Choroid plexus epithelial cell (primary cell): Measurements from ENCODE around the gene VIPR1.

Experiments
- DNase-seq: peaks from one replicate; pipeline ENCODE4 v3.0.0-alpha.2; 2010; ENCODE audit warnings: low read depth
- H3K4me3 ChIP-seq: 2 replicates; pipeline ENCODE4 v1.5.1; 2011; ENCODE audit warnings: low read depth, mild to moderate bottlenecking, control low read depth, low read length, moderate library complexity
- TF ChIP-seq, protein P1 (sequence below): conservative IDR thresholded peaks from 2 replicates; pipeline ENCODE4 v1.5.1; 2011; ENCODE audit warnings: low read depth, mild to moderate bottlenecking, control low read depth, inconsistent platforms, low read length, moderate library complexity

VIPR1 gene

GRCh38 chr3:42473083-42473932 is 29.1 kb upstream of the VIPR1 start:
- no peak overlapping the region for H3K4me3 ChIP-seq
- peak; percentile 42 for DNase-seq
- TF ChIP-seq, protein P1, sequence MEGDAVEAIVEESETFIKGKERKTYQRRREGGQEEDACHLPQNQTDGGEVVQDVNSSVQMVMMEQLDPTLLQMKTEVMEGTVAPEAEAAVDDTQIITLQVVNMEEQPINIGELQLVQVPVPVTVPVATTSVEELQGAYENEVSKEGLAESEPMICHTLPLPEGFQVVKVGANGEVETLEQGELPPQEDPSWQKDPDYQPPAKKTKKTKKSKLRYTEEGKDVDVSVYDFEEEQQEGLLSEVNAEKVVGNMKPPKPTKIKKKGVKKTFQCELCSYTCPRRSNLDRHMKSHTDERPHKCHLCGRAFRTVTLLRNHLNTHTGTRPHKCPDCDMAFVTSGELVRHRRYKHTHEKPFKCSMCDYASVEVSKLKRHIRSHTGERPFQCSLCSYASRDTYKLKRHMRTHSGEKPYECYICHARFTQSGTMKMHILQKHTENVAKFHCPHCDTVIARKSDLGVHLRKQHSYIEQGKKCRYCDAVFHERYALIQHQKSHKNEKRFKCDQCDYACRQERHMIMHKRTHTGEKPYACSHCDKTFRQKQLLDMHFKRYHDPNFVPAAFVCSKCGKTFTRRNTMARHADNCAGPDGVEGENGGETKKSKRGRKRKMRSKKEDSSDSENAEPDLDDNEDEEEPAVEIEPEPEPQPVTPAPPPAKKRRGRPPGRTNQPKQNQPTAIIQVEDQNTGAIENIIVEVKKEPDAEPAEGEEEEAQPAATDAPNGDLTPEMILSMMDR, result no peak

GRCh38 chr3:42476225-42477125 is 26.0 kb upstream of the VIPR1 start:
- TF ChIP-seq, protein P1, result no peak
- DNase-seq, result no peak
- H3K4me3 ChIP-seq, result no peak overlapping the region

DNA sequence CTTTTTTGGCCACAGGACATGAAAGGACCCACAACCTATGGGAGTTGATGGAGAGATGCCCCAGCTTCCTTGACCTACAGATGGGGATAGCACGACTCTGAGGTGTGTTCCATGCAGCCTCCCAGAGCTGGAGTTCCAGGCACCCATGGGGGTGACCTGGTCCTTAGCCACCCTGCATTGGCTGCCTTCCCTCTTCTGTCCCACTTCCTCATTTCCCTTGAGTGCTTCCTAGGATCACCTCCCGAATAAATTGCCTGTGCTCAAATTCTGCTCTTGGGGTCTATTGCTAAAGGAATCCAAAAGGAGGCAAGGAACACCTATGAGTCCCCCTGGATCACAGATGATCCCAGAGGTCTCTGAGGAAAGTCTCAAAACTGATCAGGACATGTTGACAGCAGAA is 24.7 kb upstream of the VIPR1 start:
- no peak for DNase-seq
- H3K4me3 ChIP-seq, result no peak overlapping the region
- TF ChIP-seq, protein P1, result no peak

DNA sequence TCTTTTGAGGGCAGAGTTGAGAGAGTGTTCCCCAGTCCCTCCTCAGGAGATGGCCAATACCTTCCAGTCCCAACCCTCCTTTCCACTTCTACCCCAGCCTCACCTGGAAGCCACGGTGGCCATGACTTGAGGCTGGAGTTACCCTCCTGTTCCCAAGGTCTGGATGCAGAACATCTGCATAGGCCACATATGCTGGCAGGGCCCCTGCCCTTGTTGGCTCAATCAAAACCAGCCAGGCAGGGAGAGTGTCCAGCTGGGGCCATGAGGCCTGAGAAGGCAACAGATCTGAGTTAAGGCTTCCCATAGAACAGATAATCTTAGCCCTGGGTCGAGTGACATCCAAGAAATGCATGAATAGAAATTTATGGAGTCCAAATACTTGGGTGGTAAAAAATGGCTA is 23.6 kb upstream of the VIPR1 start:
- H3K4me3 ChIP-seq, result no peak overlapping the region
- TF ChIP-seq, protein P1, result no peak
- no peak for DNase-seq

DNA sequence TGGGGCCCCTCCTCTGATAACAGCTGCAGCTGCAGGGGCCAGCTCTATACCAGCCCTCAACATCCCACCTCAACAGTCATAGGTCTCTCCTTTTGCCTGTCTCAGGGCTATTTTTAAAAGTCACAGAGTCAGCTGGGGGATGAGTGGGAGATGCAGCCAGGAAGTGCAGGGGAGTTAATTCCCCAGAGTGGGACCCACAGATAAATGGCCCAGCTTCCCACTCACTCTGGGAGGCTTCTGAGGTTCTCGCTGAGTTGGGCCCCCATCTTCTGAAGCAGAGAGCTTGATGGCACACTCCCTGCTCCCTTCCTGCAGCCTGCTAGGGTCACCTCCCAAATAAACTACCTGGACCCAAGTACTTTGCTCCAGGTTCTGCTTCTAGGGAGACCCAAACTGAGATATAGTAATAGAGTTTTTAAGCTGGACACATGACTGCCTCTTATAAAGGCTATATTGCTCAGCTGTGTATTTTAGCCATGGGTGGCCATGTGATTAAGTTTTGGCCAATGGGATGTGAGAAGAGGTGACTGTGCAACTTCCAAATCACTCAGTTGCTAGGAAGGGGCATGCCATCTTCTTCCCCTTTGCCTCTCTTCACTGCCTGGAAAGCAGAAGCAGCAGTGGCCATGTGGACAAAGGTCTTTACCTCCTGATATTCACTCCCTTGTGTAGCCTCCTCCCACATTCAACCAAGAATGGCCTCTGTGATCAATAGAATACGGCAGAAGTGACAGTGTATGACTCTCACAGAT is 15.5 kb upstream of the VIPR1 start:
- H3K4me3 ChIP-seq, result no peak overlapping the region
- DNase-seq, result no peak
- TF ChIP-seq, protein P1, result no peak

- DNase-seq, result no peak
- TF ChIP-seq, protein P1, result no peak
- no peak overlapping the region for H3K4me3 ChIP-seq
These were observed 13.8 kb upstream of the VIPR1 start for GRCh38 chr3:42488687-42489086.
